Measurements from ENCODE around the gene ASB11. TPM values are rescaled to one million over a fixed set of nuclear protein-coding genes. Genes with fewer than 3 reads are reported as not detected.

ASB11 gene
- total RNA-seq: not detected in 2 replicates

GRCh38 chrX:15315509-15315908, at the start of gene ASB11:
ASB11 (minus strand) TSS chrX:15315640; CDS start chrX:15315605, 35 bp downstream.

GRCh38 chrX:15335135-15336022, 19.9 kb upstream of the ASB11 start, which contains the start of gene PIGA:
PIGA (minus strand) TSS chrX:15335523; CDS start chrX:15331930, 3,593 bp downstream.

GRCh38 chrX:15269618-15270521, 45.6 kb downstream of the ASB11 start, which contains the start of gene ASB9:
ASB9 (minus strand) TSS chrX:15270083; CDS start chrX:15269874, 209 bp downstream.

Other genes with a start within 250 kb of the ASB11 start
- gene ASB9, start 45.6 kb downstream of the ASB11 start, total RNA-seq: 0.64 and 1.2 TPM in 2 replicates
- 20.0 and 27.7 TPM in 2 replicates for gene PIGA, start 19.9 kb upstream of the ASB11 start, total RNA-seq
- 0.85 TPM in 1 of 2 replicates, not detected in the other for gene VEGFD, start 68.8 kb upstream of the ASB11 start, total RNA-seq
- gene PIR, start 177.7 kb upstream of the ASB11 start, total RNA-seq: 28.2 and 61.8 TPM in 2 replicates
- under 0.01 and 0.64 TPM in 2 replicates for gene BMX, start 185.2 kb upstream of the ASB11 start, total RNA-seq